H1 (cell line): ENCODE measurements around the gene NEGR1. TPM values are rescaled to one million over a fixed set of nuclear protein-coding genes. Genes with fewer than 3 reads are reported as not detected.
A peak's percentile ranks its signal among the peaks of the same experiment; 100 is the strongest.

Experiments
- CTCF ChIA-PET: fragments of 300-600 bp; sonication (Branson Sonifier 250); formaldehyde crosslinking; loops from one replicate; lab custom pipeline; 2021; ENCODE audit not compliant: partially characterized antibody; lab: Charles Lee
- POLR2A ChIA-PET: fragments of 300-600 bp; sonication (Branson Sonifier 250); formaldehyde crosslinking; loops from one replicate; lab custom pipeline; 2021; ENCODE audit warnings: inconsistent platforms; ENCODE audit not compliant: partially characterized antibody; lab: Charles Lee
- DNase-seq, 2 experiments: peaks; one replicate each; pipeline versions ENCODE4 v3.0.0 to v3.0.0-alpha.2; 2010 to 2022; ENCODE audit warnings: low spot score in 2 of 2, low read depth in 1 of 2, mixed read lengths in 1 of 2
- FAIRE-seq: peaks from 2 replicates; lab custom pipeline; 2011; peaks lifted over from hg19 to GRCh38; lab: Jason Lieb, UNC
- H2AFZ ChIP-seq: 2 replicates; pipeline ENCODE4 v1.8.1; 2012; ENCODE audit warnings: low read length, inconsistent platforms
- H2AK5ac ChIP-seq: 2 replicates; pipeline ENCODE4 v1.6.1; 2013; ENCODE audit warnings: low read depth, low read length
- H2BK120ac ChIP-seq: replicated peaks from 2 replicates; pipeline ENCODE3; 2013; ENCODE audit warnings: low read depth, low read length, inconsistent platforms
- H2BK12ac ChIP-seq: 2 replicates; pipeline ENCODE4 v1.6.1; 2013; ENCODE audit warnings: low read depth, low read length
- H2BK15ac ChIP-seq: 2 replicates; pipeline ENCODE4 v1.6.1; 2013; ENCODE audit warnings: low read length
- H2BK20ac ChIP-seq: 2 replicates; pipeline ENCODE4 v1.6.1; 2013; ENCODE audit warnings: low read length
- H2BK5ac ChIP-seq: 2 replicates; pipeline ENCODE4 v1.6.1; 2013; ENCODE audit warnings: low read depth, low read length
- H3K14ac ChIP-seq: 2 replicates; pipeline ENCODE4 v1.6.1; 2013; ENCODE audit warnings: inconsistent platforms; ENCODE audit not compliant: insufficient read length
- H3K18ac ChIP-seq: 2 replicates; pipeline ENCODE4 v1.6.1; 2013; ENCODE audit warnings: low read length; ENCODE audit errors: extremely low read depth
- H3K23ac ChIP-seq: 2 replicates; pipeline ENCODE4 v1.6.1; 2013; ENCODE audit warnings: inconsistent platforms; ENCODE audit not compliant: insufficient read length
- H3K23me2 ChIP-seq: 2 replicates; pipeline ENCODE4 v1.6.1; 2013; ENCODE audit warnings: low read depth, low read length
- H3K27ac ChIP-seq: 2 replicates; pipeline ENCODE4 v1.6.1; 2011; ENCODE audit warnings: low read depth, low read length, inconsistent platforms
- H3K27me3 ChIP-seq, 4 experiments: replicated peaks in 1 of 4; 1 replicate in 1 of 4; 2 replicates in 3 of 4; pipeline versions ENCODE4 v1.6.1 to v1.8.1; 2011 to 2013; ENCODE audit warnings: low read length in 3 of 4, mild to moderate bottlenecking in 3 of 4, inconsistent platforms in 2 of 4, mixed read lengths in 2 of 4, moderate library complexity in 1 of 4; ENCODE audit not compliant: control insufficient read depth in 3 of 4, insufficient read depth in 3 of 4; ENCODE audit errors: extremely low read depth in 1 of 4
- H3K36me3 ChIP-seq, 4 experiments: 2 replicates each; pipeline versions ENCODE4 v1.6.1 to v1.8.1; 2011 to 2013; ENCODE audit warnings: mild to moderate bottlenecking in 4 of 4, low read length in 3 of 4, moderate library complexity in 2 of 4, control low read depth in 1 of 4, inconsistent platforms in 1 of 4; ENCODE audit not compliant: insufficient read depth in 4 of 4, control insufficient read depth in 2 of 4
- H3K4ac ChIP-seq: replicated peaks from 2 replicates; pipeline ENCODE3; 2013; ENCODE audit warnings: low read length, low read depth, mixed read lengths, inconsistent platforms; ENCODE audit not compliant: insufficient read length
- H3K4me1 ChIP-seq, 4 experiments: replicated peaks in 1 of 4; 1 replicate in 1 of 4; 2 replicates in 3 of 4; pipeline versions ENCODE4 v1.6.1 to v1.8.1; 2011 to 2013; ENCODE audit warnings: low read length in 3 of 4, inconsistent platforms in 2 of 4, mixed read lengths in 1 of 4; ENCODE audit not compliant: insufficient read depth in 4 of 4, control insufficient read depth in 3 of 4
- H3K4me2 ChIP-seq, 2 experiments: 2 replicates each; pipeline versions ENCODE4 v1.6.1 to v1.8.1; 2011 to 2013; ENCODE audit warnings: low read depth in 2 of 2, low read length in 2 of 2, control low read depth in 1 of 2, inconsistent platforms in 1 of 2, mild to moderate bottlenecking in 1 of 2; ENCODE audit not compliant: insufficient read depth in 1 of 2
- H3K4me3 ChIP-seq, 4 experiments: fragments of 200-600, 300-600 bp in 1 of 4; sonication (generic), shearing (Covaris generic), sonication (Bioruptor Twin) in 1 of 4; 2 replicates each; pipeline versions ENCODE4 v1.5.1 to v1.8.1; 2011 to 2016; ENCODE audit warnings: low read length in 4 of 4, low read depth in 3 of 4, control low read depth in 2 of 4, inconsistent platforms in 2 of 4, mild to moderate bottlenecking in 2 of 4, mixed read lengths in 1 of 4, moderate library complexity in 1 of 4; ENCODE audit not compliant: insufficient read depth in 2 of 4; ENCODE audit errors: extremely low read depth in 1 of 4
- H3K56ac ChIP-seq: replicated peaks from 2 replicates; pipeline ENCODE3; 2013; ENCODE audit warnings: low read depth, mild to moderate bottlenecking, mixed read lengths, low read length, inconsistent platforms; ENCODE audit not compliant: insufficient read length
- H3K79me1 ChIP-seq: 2 replicates; pipeline ENCODE4 v1.6.1; 2013; ENCODE audit warnings: low read depth, low read length, control low read depth
- H3K79me2 ChIP-seq, 2 experiments: 2 replicates each; pipeline versions ENCODE4 v1.6.1 to v1.8.1; 2012 to 2013; ENCODE audit warnings: low read length in 2 of 2, mild to moderate bottlenecking in 2 of 2, inconsistent platforms in 1 of 2; ENCODE audit not compliant: insufficient read depth in 2 of 2, control insufficient read depth in 1 of 2
- H3K9ac ChIP-seq, 4 experiments: replicated peaks in 1 of 4; 1 replicate in 1 of 4; 2 replicates in 3 of 4; pipeline versions ENCODE4 v1.6.1 to v1.8.1; 2011 to 2013; ENCODE audit warnings: low read depth in 3 of 4, low read length in 3 of 4, control low read depth in 2 of 4, mild to moderate bottlenecking in 2 of 4, moderate library complexity in 2 of 4, inconsistent platforms in 1 of 4; ENCODE audit errors: extremely low read depth in 1 of 4
- H3K9me3 ChIP-seq, 2 experiments: 2 replicates each; pipeline versions ENCODE4 v1.6.1 to v1.8.1; 2012 to 2013; ENCODE audit warnings: mild to moderate bottlenecking in 2 of 2, moderate library complexity in 2 of 2, control low read depth in 1 of 2, inconsistent platforms in 1 of 2, low read depth in 1 of 2, low read length in 1 of 2, mixed read lengths in 1 of 2; ENCODE audit not compliant: insufficient read depth in 2 of 2
- H4K20me1 ChIP-seq, 2 experiments: replicated peaks in 1 of 2; 2 replicates each; pipeline versions ENCODE3 to v1.8.1; 2011 to 2013; ENCODE audit warnings: inconsistent platforms in 2 of 2, low read length in 2 of 2, mild to moderate bottlenecking in 1 of 2; ENCODE audit not compliant: insufficient read depth in 2 of 2, control insufficient read depth in 1 of 2
- H4K5ac ChIP-seq: 2 replicates; pipeline ENCODE4 v1.6.1; 2013; ENCODE audit warnings: low read length, low read depth, mixed read lengths, inconsistent platforms; ENCODE audit not compliant: insufficient read length
- H4K8ac ChIP-seq: 2 replicates; pipeline ENCODE4 v1.8.0; 2013; ENCODE audit warnings: mild to moderate bottlenecking, moderate library complexity, low read length, inconsistent platforms; ENCODE audit not compliant: insufficient read depth; ENCODE audit errors: extremely low read depth
- H4K91ac ChIP-seq: replicated peaks from 2 replicates; pipeline ENCODE3; 2013; ENCODE audit warnings: low read length, mixed read lengths, inconsistent platforms; ENCODE audit not compliant: insufficient read length
- ASH2L ChIP-seq: fragments of 200-600, 300-600 bp; sonication (generic); IDR thresholded peaks from one replicate; pipeline ENCODE4 v1.7.1; 2017; ENCODE audit warnings: low read length
- BCL11A ChIP-seq, 2 experiments: IDR thresholded peaks; one replicate each; pipeline ENCODE4 v1.6.1; 2011; ENCODE audit warnings: low read depth in 2 of 2, low read length in 2 of 2, mild to moderate bottlenecking in 2 of 2
- POLR2AphosphoS5 ChIP-seq: IDR thresholded peaks from 2 replicates; pipeline ENCODE4 v1.6.1; 2011; ENCODE audit warnings: low read depth, low read length
- SAP30 ChIP-seq: fragments of 300-600 bp; sonication (generic); IDR thresholded peaks from 2 replicates; pipeline ENCODE4 v1.7.1; 2012; ENCODE audit warnings: low read length, moderate library complexity, mild to moderate bottlenecking, inconsistent platforms; ENCODE audit not compliant: insufficient read depth, insufficient replicate concordance
- TBP ChIP-seq: IDR thresholded peaks from 2 replicates; pipeline ENCODE4 v1.6.1; 2011; ENCODE audit warnings: low read depth, low read length, improper control_type of control experiment
- polyA plus RNA-seq, 7 experiments: library from polyadenylated mRNA; depleted of rRNA in 3 of 7; stranded (reverse) in 5 of 7; unstranded in 2 of 7; fragments of >200 nt in 5 of 7; fragments of 200-250 nt in 2 of 7; gene quantifications; 1 replicate in 5 of 7; 2 replicates in 1 of 7; 4 replicates in 1 of 7; pipeline versions ENCODE4 v1.2.1 to v1.2.3, GENCODE V29; 2011 to 2013; ENCODE audit warnings: missing spikeins in 2 of 7, mixed read lengths in 2 of 7
- total RNA-seq: library from RNA; stranded (reverse); fragmentation: NEBNext Ultra II Directional; extraction: Animal tissue kit (Norgen Biotek cat#: 25700); gene quantifications from 2 replicates; pipeline ENCODE4 v1.2.1, GENCODE V29; 2021

NEGR1 gene
- total and polyA plus RNA-seq, 2 of the 8 experiments (the other 6 are each of a cell fraction or from before 2014, with no cell fraction given) = 0.71 to 1.3 TPM

DNA sequence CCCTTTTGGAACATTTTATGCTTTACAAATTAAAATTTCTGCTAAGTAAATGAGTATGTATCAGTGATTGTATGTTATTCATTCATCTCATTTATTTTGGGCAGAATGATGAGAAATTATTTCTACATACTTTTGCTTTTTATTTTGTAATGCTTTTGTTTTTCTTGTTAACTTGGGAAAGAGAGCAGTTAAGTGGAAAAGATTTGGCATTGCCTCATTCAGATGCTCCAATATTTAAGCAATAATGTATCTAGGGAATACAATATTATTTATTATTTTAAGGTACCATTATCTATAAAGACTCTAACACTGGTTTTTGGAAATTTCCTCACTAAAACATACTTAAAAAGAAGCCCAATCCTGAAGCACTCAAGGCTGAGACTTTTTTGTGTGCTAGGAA, 431.8 kb downstream of the NEGR1 start:
- Histone ChIP-seq H3K4me1 (no peaks in the 10 kb centered on the region), H3K4me2 (no peak overlapping the region), H3K18ac (no peak overlapping the region), H3K36me3 (no peaks in the 10 kb centered on the region), H3K23me2 (no peaks in the 10 kb centered on the region), H3K4me3 (no peak overlapping the region), H3K14ac (no peak overlapping the region), H3K27ac (no peak overlapping the region), H4K5ac (no peak overlapping the region), H3K9ac (no peak overlapping the region), H4K8ac (no peak overlapping the region), H3K79me2 (no peaks in the 10 kb centered on the region), H2AK5ac (no peak overlapping the region), H2BK120ac (no peak overlapping the region), H3K56ac (no peak overlapping the region), H3K23ac (no peak overlapping the region), H2BK12ac (no peak overlapping the region), H2BK15ac (no peak overlapping the region), H3K4ac (no peak overlapping the region), H4K91ac (no peak overlapping the region), H4K20me1 (no peaks in the 10 kb centered on the region), H2BK5ac (no peak overlapping the region), H3K9me3 (no peaks in the 10 kb centered on the region), H2AFZ (peak overlapping the region; percentile 80; the same call in 1 of the 2 replicates), H3K79me1 (no peaks in the 10 kb centered on the region), H3K27me3 (peaks cover 0 to 1% (median 0%) of the 10 kb centered on the region in 4 experiments; a peak in 1 of 7 replicates), H2BK20ac (no peak overlapping the region)
- ChIA-PET CTCF (no interaction called here), POLR2A (no interaction called here)
- no peak for DNase-seq
- no peak for FAIRE-seq
- TF ChIP-seq ASH2L (no peak), TBP (no peak), SAP30 (no peak), BCL11A (IDR thresholded peaks at IDR 0.05; ENCODE audit: low read depth in 2 of 2, low read length in 2 of 2) (no peak), POLR2AphosphoS5 (no peak)
